HepG2 (cell line): ENCODE results near the gene UBL4B. TPM values are rescaled to one million over a fixed set of nuclear protein-coding genes. Genes with fewer than 3 reads are reported as not detected.

Source experiments
- BORCS8-MEF2B ChIP-seq: sonication (generic); formaldehyde crosslinking; IDR thresholded peaks from 2 replicates; pipeline ENCODE4 v1.8.0; 2022; ENCODE audit warnings: mild to moderate bottlenecking, missing genetic modification reagents
- BRCA1 ChIP-seq: sonication (generic); formaldehyde crosslinking; IDR thresholded peaks from 2 replicates; pipeline ENCODE4 v1.4.0; 2020; ENCODE audit warnings: missing genetic modification reagents
- CENPT ChIP-seq: sonication (generic); formaldehyde crosslinking; IDR thresholded peaks from 2 replicates; pipeline ENCODE4 v1.8.0; 2022; ENCODE audit warnings: low read depth, mild to moderate bottlenecking, moderate library complexity, missing genetic modification reagents
- KDM1A ChIP-seq: IDR thresholded peaks from 2 replicates; pipeline ENCODE4 v1.6.1; 2016; ENCODE audit warnings: missing compliant biosample characterization
- ZNF552 ChIP-seq: sonication (generic); formaldehyde crosslinking; IDR thresholded peaks from 2 replicates; pipeline ENCODE4 v1.9.0; 2022; ENCODE audit warnings: missing genetic modification reagents, mild to moderate bottlenecking, borderline replicate concordance
- polyA plus RNA-seq, 8 experiments: library from polyadenylated mRNA; depleted of rRNA in 3 of 8; stranded (reverse) in 7 of 8; unstranded in 1 of 8; fragments of >200 nt; fragmentation: Illumina TruSeq in 4 of 8; extraction: Trizol in 4 of 8; gene quantifications; 2 replicates each; pipeline versions ENCODE4 v1.2.1 to v1.2.3, GENCODE V29; 2011 to 2016; ENCODE audit warnings: low read depth in 4 of 8, missing spikeins in 1 of 8, mixed read lengths in 1 of 8; ENCODE audit not compliant: insufficient read depth in 1 of 8
- total RNA-seq, 5 experiments: library from RNA; depleted of rRNA; stranded (reverse); fragments of >200 nt; fragmentation: Illumina TruSeq; extraction: Trizol; gene quantifications; 2 replicates each; pipeline ENCODE4 v1.2.3, GENCODE V29; 2016; ENCODE audit warnings: low read depth in 1 of 5
- TF ChIP-seq, protein P1 (sequence below): sonication (generic); formaldehyde crosslinking; IDR thresholded peaks from one replicate; pipeline ENCODE4 v1.5.1; 2020; ENCODE audit warnings: mild to moderate bottlenecking, missing genetic modification reagents; ENCODE audit errors: not compliant biosample characterization

The UBL4B gene
- total and polyA plus RNA-seq, 2 of the 13 experiments (the other 11 are each of a cell fraction or from before 2014, with no cell fraction given), result not detected

DNA sequence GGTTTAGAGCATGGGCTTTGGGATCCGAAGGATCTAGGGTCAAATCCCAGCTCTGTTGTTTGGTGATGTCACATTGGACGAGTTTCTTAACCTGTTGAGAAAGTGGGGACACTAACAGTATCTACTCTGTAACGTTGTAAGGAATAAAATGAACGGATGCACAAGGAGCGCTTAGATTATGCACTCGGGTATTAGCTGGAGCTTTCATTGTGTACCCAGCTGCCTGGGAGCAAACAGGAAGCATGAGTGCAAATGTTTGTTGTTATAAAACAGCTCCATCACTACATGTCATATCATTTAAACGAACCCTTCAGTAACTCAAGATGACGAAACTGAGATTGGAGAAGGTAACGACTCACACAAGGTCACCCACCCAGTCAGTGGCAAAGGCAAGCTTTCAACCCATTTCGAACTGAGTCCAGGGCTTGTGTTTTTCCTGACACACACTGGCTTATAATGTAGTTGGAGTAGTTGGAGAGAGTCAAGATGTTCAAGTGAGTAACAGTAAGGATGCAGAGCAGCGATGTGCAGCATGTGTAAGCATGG lies 21.9 kb downstream of the UBL4B start (continued):
- TF ChIP-seq, protein P1, sequence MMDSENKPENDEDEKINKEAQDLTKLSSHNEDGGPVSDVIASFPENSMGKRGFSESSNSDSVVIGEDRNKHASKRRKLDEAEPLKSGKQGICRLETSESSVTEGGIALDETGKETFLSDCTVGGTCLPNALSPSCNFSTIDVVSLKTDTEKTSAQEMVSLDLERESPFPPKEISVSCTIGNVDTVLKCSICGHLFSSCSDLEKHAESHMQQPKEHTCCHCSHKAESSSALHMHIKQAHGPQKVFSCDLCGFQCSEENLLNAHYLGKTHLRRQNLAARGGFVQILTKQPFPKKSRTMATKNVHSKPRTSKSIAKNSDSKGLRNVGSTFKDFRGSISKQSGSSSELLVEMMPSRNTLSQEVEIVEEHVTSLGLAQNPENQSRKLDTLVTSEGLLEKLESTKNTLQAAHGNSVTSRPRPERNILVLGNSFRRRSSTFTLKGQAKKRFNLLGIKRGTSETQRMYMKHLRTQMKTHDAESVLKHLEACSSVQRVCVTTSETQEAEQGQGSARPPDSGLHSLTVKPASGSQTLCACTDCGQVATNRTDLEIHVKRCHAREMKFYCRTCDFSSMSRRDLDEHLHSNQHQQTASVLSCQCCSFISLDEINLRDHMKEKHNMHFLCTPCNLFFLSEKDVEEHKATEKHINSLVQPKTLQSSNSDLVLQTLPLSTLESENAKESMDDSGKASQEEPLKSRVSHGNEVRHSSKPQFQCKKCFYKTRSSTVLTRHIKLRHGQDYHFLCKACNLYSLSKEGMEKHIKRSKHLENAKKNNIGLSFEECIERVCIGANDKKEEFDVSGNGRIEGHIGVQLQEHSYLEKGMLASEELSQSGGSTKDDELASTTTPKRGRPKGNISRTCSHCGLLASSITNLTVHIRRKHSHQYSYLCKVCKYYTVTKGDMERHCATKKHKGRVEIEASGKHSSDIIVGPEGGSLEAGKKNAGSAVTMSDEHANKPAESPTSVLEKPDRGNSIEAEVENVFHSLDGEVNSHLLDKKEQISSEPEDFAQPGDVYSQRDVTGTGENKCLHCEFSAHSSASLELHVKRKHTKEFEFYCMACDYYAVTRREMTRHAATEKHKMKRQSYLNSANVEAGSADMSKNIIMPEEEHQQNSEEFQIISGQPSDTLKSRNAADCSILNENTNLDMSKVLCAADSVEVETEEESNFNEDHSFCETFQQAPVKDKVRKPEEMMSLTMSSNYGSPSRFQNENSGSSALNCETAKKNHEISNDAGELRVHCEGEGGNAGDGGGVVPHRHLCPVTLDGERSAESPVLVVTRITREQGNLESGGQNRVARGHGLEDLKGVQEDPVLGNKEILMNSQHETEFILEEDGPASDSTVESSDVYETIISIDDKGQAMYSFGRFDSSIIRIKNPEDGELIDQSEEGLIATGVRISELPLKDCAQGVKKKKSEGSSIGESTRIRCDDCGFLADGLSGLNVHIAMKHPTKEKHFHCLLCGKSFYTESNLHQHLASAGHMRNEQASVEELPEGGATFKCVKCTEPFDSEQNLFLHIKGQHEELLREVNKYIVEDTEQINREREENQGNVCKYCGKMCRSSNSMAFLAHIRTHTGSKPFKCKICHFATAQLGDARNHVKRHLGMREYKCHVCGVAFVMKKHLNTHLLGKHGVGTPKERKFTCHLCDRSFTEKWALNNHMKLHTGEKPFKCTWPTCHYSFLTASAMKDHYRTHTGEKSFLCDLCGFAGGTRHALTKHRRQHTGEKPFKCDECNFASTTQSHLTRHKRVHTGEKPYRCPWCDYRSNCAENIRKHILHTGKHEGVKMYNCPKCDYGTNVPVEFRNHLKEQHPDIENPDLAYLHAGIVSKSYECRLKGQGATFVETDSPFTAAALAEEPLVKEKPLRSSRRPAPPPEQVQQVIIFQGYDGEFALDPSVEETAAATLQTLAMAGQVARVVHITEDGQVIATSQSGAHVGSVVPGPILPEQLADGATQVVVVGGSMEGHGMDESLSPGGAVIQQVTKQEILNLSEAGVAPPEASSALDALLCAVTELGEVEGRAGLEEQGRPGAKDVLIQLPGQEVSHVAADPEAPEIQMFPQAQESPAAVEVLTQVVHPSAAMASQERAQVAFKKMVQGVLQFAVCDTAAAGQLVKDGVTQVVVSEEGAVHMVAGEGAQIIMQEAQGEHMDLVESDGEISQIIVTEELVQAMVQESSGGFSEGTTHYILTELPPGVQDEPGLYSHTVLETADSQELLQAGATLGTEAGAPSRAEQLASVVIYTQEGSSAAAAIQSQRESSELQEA (CRISPR knock-in tag), result no peak
- TF ChIP-seq ZNF552 (CRISPR knock-in tag), result no peak
- no peak for TF ChIP-seq BRCA1 (CRISPR knock-in tag)
- no peak for TF ChIP-seq BORCS8-MEF2B (CRISPR knock-in tag)
- TF ChIP-seq KDM1A (CRISPR knock-in tag), result no peak
- TF ChIP-seq CENPT (CRISPR knock-in tag), result no peak
